Measurements from ENCODE around the gene CHAC1. TPM values are rescaled to one million over a fixed set of nuclear protein-coding genes. Genes with fewer than 3 reads are reported as not detected.
A peak's percentile ranks its signal among the peaks of the same experiment; 100 is the strongest.

CHAC1 gene
- total RNA-seq, 3 donors from 2014 or later (not counting 1 experiment from before 2014, with no cell fraction given): 1.1 to 1.7 TPM; not detected in 1

DNA sequence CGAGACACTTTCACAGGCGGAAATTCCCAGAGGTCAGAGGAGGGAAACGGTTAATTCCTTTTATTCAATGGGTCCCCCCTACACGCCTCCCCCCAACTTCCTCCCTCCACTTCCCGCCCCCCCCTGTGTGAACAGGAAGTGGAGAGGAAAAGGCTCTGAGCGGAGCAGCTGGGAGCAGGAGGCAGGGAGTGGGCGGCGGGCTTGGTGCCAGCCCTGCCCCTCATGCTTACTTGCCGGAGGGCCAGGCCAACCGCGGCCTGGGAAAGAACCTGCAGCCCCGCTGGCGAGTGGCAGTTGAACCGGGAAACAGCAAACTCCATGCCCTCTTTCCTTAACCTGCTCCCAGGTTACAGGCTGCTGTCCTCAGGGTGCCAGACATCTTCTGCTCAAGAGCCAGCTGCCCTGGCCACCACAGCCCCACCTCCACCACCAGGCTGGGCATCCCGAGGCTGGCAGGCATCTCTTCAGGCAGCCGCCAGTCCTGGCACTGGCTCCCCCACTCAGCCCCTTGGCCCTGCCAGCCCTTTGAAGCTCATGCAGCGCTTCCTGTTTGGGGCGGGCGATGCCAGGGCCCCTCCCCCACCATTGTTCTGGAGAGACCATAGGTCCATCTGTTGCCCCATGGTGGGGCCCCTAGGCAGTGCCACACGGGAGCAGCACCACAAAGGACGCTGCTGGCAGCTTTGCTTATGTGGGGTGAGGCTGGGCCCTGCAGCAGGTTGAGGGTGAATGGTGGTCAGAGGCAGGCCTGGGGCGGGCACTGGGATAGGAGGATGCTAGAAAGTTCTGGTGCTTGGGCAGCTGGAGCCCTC lies 46.1 kb upstream of the CHAC1 start:
- Mint-ChIP-seq H3K27ac (peak overlapping the region in 1 of 2 donors; percentile 91), H3K9me3 (no peaks in the 10 kb centered on the region), H3K4me1 (peaks cover 19 to 51% of the 10 kb centered on the region in 2 donors), H3K27me3 (ENCODE audit: low read depth in 2 of 2) (no peaks in the 10 kb centered on the region), H3K4me3 (peak overlapping the region; percentile 85), H3K36me3 (no peaks in the 10 kb centered on the region)
- peaks cover 41% of the 10 kb centered on the region for H3K4me1 ChIP-seq (ENCODE audit: control insufficient read depth, insufficient read depth, low read length)
- no peaks in the 10 kb centered on the region for H3K9me3 ChIP-seq (ENCODE audit: control insufficient read depth, insufficient read depth, low read length)
- H3K27me3 ChIP-seq (ENCODE audit: control insufficient read depth, insufficient read depth, low read length): no peaks in the 10 kb centered on the region
- H3K27ac ChIP-seq (ENCODE audit: low read length): peak overlapping the region; percentile 84
- WGBS (ENCODE audit: insufficient coverage): 11% methylated on average over 17 of the region's 22 CpGs
- no peak for TF ChIP-seq CTCF (IDR thresholded peaks at IDR 0.05)
- DNase-seq (peak in 1 of 2 donors; percentile 76), ATAC-seq (peak; percentile 26 to 45 (median 36))
- H3K4me3 ChIP-seq (ENCODE audit: low read length): peak overlapping the region; percentile 52
- H3K36me3 ChIP-seq (ENCODE audit: control insufficient read depth, insufficient read depth, low read length): peaks cover 20% of the 10 kb centered on the region
- intact Hi-C loops (cut with micrococcal nuclease): loop anchor here (2.0 kb wide), 1 partner anchor 46 kb away; the partner anchor contains the start of gene CHAC1

GRCh38 chr15:40908095-40908494 lies 45.2 kb upstream of the CHAC1 start:
- H3K36me3 ChIP-seq (ENCODE audit: control insufficient read depth, insufficient read depth, low read length): peaks cover 11% of the 10 kb centered on the region
- H3K9me3 ChIP-seq (ENCODE audit: control insufficient read depth, insufficient read depth, low read length): no peaks in the 10 kb centered on the region
- no peak for TF ChIP-seq CTCF (IDR thresholded peaks at IDR 0.05)
- peaks cover 32% of the 10 kb centered on the region for H3K4me1 ChIP-seq (ENCODE audit: control insufficient read depth, insufficient read depth, low read length)
- Mint-ChIP-seq H3K36me3 (no peaks in the 10 kb centered on the region), H3K27me3 (ENCODE audit: low read depth in 2 of 2) (no peaks in the 10 kb centered on the region), H3K4me3 (peak overlapping the region; percentile 59), H3K4me1 (peaks cover 14 to 43% of the 10 kb centered on the region in 2 donors), H3K9me3 (no peaks in the 10 kb centered on the region), H3K27ac (peak overlapping the region; percentile 26 to 91)
- no peak overlapping the region for H3K27ac ChIP-seq (ENCODE audit: low read length)
- WGBS (ENCODE audit: insufficient coverage): 91% methylated on average over 7 of the region's 7 CpGs
- DNase-seq: no peak
- no peak for ATAC-seq
- intact Hi-C loops (cut with micrococcal nuclease): no loop called here
- no peaks in the 10 kb centered on the region for H3K27me3 ChIP-seq (ENCODE audit: control insufficient read depth, insufficient read depth, low read length)
- H3K4me3 ChIP-seq (ENCODE audit: low read length): no peak overlapping the region

GRCh38 chr15:40909662-40910630 lies 43.3 kb upstream of the CHAC1 start:
- Mint-ChIP-seq H3K4me3 (no peak overlapping the region), H3K9me3 (no peaks in the 10 kb centered on the region)

More at GRCh38 chr15:40909662-40910630, 43.3 kb upstream of the CHAC1 start:
- Histone ChIP-seq H3K36me3 (ENCODE audit: control insufficient read depth, insufficient read depth, low read length) (no peaks in the 10 kb centered on the region), H3K27me3 (ENCODE audit: control insufficient read depth, insufficient read depth, low read length) (no peaks in the 10 kb centered on the region), H3K4me1 (ENCODE audit: control insufficient read depth, insufficient read depth, low read length) (peaks cover 24% of the 10 kb centered on the region), H3K4me3 (ENCODE audit: low read length) (no peak overlapping the region), H3K27ac (ENCODE audit: low read length) (no peak overlapping the region), H3K9me3 (ENCODE audit: control insufficient read depth, insufficient read depth, low read length) (no peaks in the 10 kb centered on the region)
- no peak for ATAC-seq
- DNase-seq: no peak
- TF ChIP-seq CTCF (IDR thresholded peaks at IDR 0.05): no peak
- Mint-ChIP-seq H3K27ac (peak overlapping the region in 1 of 2 donors; percentile 13), H3K27me3 (ENCODE audit: low read depth in 2 of 2) (no peaks in the 10 kb centered on the region), H3K36me3 (no peaks in the 10 kb centered on the region), H3K4me1 (peaks cover 5 to 26% of the 10 kb centered on the region in 2 donors)
- intact Hi-C loops (cut with micrococcal nuclease): no loop called here
- WGBS (ENCODE audit: insufficient coverage): 87% methylated on average over 15 of the region's 17 CpGs
